Endothelial cell of umbilical vein (primary cell): ENCODE results near the gene BABAM2. TPM values are rescaled to one million over a fixed set of nuclear protein-coding genes. Genes with fewer than 3 reads are reported as not detected.

ENCODE experiments used
- BruUV-seq: library from RNA; stranded (reverse); fragments of 400-500 nt; replicated peaks from 2 replicates; lab custom pipeline; 2021; lab: Mats Ljungman, UMichigan
- CTCF ChIA-PET: fragments of 300-600, 350-600 bp; sonication (Branson Sonifier 250); formaldehyde crosslinking; loops from one replicate; lab custom pipeline; 2021; ENCODE audit warnings: antibody characterized with exemption, inconsistent platforms; lab: Charles Lee
- POLR2A ChIA-PET: fragments of 300-600, 350-600 bp; sonication (Branson Sonifier 250); formaldehyde crosslinking; loops from one replicate; lab custom pipeline; 2021; ENCODE audit warnings: antibody characterized with exemption, inconsistent platforms; lab: Charles Lee
- DNase-seq: peaks from one replicate; pipeline ENCODE4 v3.0.0-alpha.2; 2011; ENCODE audit warnings: low read depth, low spot score
- FAIRE-seq: peaks from 2 replicates; lab custom pipeline; 2011; peaks lifted over from hg19 to GRCh38; lab: Jason Lieb, UNC
- H2AFZ ChIP-seq: 2 replicates; pipeline ENCODE4 v1.6.0; 2012; ENCODE audit warnings: low read depth, low read length, control low read depth, inconsistent platforms
- H3K27ac ChIP-seq: 2 replicates; pipeline ENCODE4 v1.5.1; 2011; ENCODE audit warnings: low read depth, mild to moderate bottlenecking, control low read depth, low read length, moderate library complexity; ENCODE audit not compliant: insufficient read depth
- H3K27me3 ChIP-seq, 2 experiments: 2 replicates each; pipeline versions ENCODE4 v1.6.0 to v1.6.1; 2011; ENCODE audit warnings: low read length in 2 of 2, mixed read lengths in 1 of 2; ENCODE audit not compliant: control insufficient read depth in 2 of 2, insufficient read depth in 2 of 2
- H3K36me3 ChIP-seq, 2 experiments: 2 replicates in 1 of 2; 3 replicates in 1 of 2; pipeline ENCODE4 v1.5.1; 2011; ENCODE audit warnings: low read length in 2 of 2, mild to moderate bottlenecking in 1 of 2, moderate library complexity in 1 of 2; ENCODE audit not compliant: control insufficient read depth in 2 of 2, insufficient read depth in 2 of 2; ENCODE audit errors: extremely low read depth in 1 of 2
- H3K4me1 ChIP-seq: 3 replicates; pipeline ENCODE4 v1.5.1; 2011; ENCODE audit warnings: mild to moderate bottlenecking, low read length; ENCODE audit not compliant: control insufficient read depth, insufficient read depth; ENCODE audit errors: extremely low read depth
- H3K4me2 ChIP-seq: 2 replicates; pipeline ENCODE4 v1.6.1; 2011; ENCODE audit warnings: low read length, control low read depth, mixed read lengths; ENCODE audit not compliant: insufficient read depth
- H3K4me3 ChIP-seq, 3 experiments: fragments of 200-600 bp in 1 of 3; sonication (generic), shearing (Covaris generic) in 1 of 3; replicated peaks in 1 of 3; 2 replicates each; pipeline ENCODE4 v1.5.1; 2011 to 2016; ENCODE audit warnings: control low read depth in 3 of 3, low read length in 3 of 3, mild to moderate bottlenecking in 2 of 3, inconsistent platforms in 1 of 3, low read depth in 1 of 3, moderate library complexity in 1 of 3; ENCODE audit not compliant: insufficient read depth in 1 of 3
- H3K79me2 ChIP-seq: 2 replicates; pipeline ENCODE4 v1.6.0; 2012; ENCODE audit warnings: low read length, inconsistent platforms; ENCODE audit not compliant: control insufficient read depth, insufficient read depth
- H3K9ac ChIP-seq: replicated peaks from 2 replicates; pipeline ENCODE3; 2011; ENCODE audit warnings: low read length, control low read depth; ENCODE audit not compliant: insufficient read depth; ENCODE audit errors: extremely low read depth
- H3K9me1 ChIP-seq: replicated peaks from 3 replicates; pipeline ENCODE4 v1.6.0; 2011; ENCODE audit warnings: mild to moderate bottlenecking, low read length; ENCODE audit not compliant: control insufficient read depth, insufficient read depth; ENCODE audit errors: extremely low read depth
- H3K9me3 ChIP-seq: replicated peaks from 2 replicates; pipeline ENCODE4 v1.5.1; 2012; ENCODE audit warnings: low read length, inconsistent platforms; ENCODE audit not compliant: control insufficient read depth, insufficient read depth
- H4K20me1 ChIP-seq: replicated peaks from 2 replicates; pipeline ENCODE3; 2011; ENCODE audit warnings: mild to moderate bottlenecking, low read length; ENCODE audit not compliant: control insufficient read depth, insufficient read depth; ENCODE audit errors: extremely low read depth
- EZH2 ChIP-seq: IDR thresholded peaks from 2 replicates; pipeline ENCODE4 v1.6.1; 2012; ENCODE audit warnings: borderline replicate concordance, low read depth, mild to moderate bottlenecking, moderate library complexity, low read length, inconsistent platforms; ENCODE audit not compliant: severe bottlenecking
- FOS ChIP-seq: IDR thresholded peaks from 2 replicates; pipeline ENCODE4 v1.6.1; 2011; ENCODE audit warnings: mild to moderate bottlenecking, low read length, moderate library complexity, borderline replicate concordance; ENCODE audit not compliant: insufficient read depth
- GATA2 ChIP-seq: IDR thresholded peaks from 2 replicates; pipeline ENCODE4 v1.7.0; 2011; ENCODE audit warnings: low read depth, mild to moderate bottlenecking, moderate library complexity, mixed read lengths, low read length; ENCODE audit not compliant: insufficient read length, insufficient read depth
- JUN ChIP-seq: IDR thresholded peaks from 2 replicates; pipeline ENCODE4 v1.6.1; 2011; ENCODE audit warnings: borderline replicate concordance, low read depth; ENCODE audit not compliant: insufficient read length, insufficient read depth
- MYC ChIP-seq: IDR thresholded peaks from one replicate; pipeline ENCODE4 v1.6.1; 2011; ENCODE audit warnings: mild to moderate bottlenecking, low read depth, low read length
- POLR2A ChIP-seq: IDR thresholded peaks from 2 replicates; pipeline ENCODE4 v1.6.1; 2012; ENCODE audit warnings: low read depth, mild to moderate bottlenecking, control low read depth, low read length
- POLR2AphosphoS5 ChIP-seq: IDR thresholded peaks from 2 replicates; pipeline ENCODE4 v1.6.1; 2012; ENCODE audit warnings: low read depth, mild to moderate bottlenecking, control low read depth, low read length, moderate library complexity; ENCODE audit not compliant: insufficient read depth
- dilution Hi-C: fragments of 300-500 bp; cut with MboI; formaldehyde crosslinking; loops from one replicate; pipeline ENCODE4 v1.15.0; 2019; ENCODE audit warnings: low sequenced_read_pairs; ENCODE audit not compliant: extremely low pct_ligation_motif_present
- intact Hi-C: fragments of 100-400 bp; cut with micrococcal nuclease; formaldehyde crosslinking; loops from one replicate; pipeline ENCODE4 v1.10.0; 2022
- polyA plus RNA-seq, 4 experiments: library from polyadenylated mRNA; depleted of rRNA in 3 of 4; stranded (reverse) in 3 of 4; unstranded in 1 of 4; fragments of >200 nt; gene quantifications; 2 replicates each; pipeline versions ENCODE4 v1.2.1 to v1.2.3, GENCODE V29; 2011 to 2012; ENCODE audit warnings: missing spikeins in 1 of 4
- total RNA-seq: library from RNA; stranded (reverse); gene quantifications from 2 replicates; pipeline ENCODE4 v1.2.3, GENCODE V29; 2021
- TF ChIP-seq, protein P1 (sequence below), 2 donors: IDR thresholded peaks; 1 replicate in 1 of 2; 2 replicates in 1 of 2; pipeline ENCODE4 v1.5.1; 2011; ENCODE audit warnings: low read length in 2 of 2, mild to moderate bottlenecking in 2 of 2, moderate library complexity in 2 of 2, control low read depth in 1 of 2, inconsistent platforms in 1 of 2, low read depth in 1 of 2; ENCODE audit not compliant: insufficient read depth in 1 of 2; ENCODE audit errors: extremely low read depth in 1 of 2
- TF ChIP-seq, protein P2 (sequence below): IDR thresholded peaks from 2 replicates; pipeline ENCODE4 v1.6.1; 2011; ENCODE audit not compliant: insufficient read depth, insufficient read length

BABAM2 gene
- total and polyA plus RNA-seq, 2 donors (not counting 3 experiments of a cell fraction or from before 2014, with no cell fraction given) = 19.9 to 27.6 TPM

DNA sequence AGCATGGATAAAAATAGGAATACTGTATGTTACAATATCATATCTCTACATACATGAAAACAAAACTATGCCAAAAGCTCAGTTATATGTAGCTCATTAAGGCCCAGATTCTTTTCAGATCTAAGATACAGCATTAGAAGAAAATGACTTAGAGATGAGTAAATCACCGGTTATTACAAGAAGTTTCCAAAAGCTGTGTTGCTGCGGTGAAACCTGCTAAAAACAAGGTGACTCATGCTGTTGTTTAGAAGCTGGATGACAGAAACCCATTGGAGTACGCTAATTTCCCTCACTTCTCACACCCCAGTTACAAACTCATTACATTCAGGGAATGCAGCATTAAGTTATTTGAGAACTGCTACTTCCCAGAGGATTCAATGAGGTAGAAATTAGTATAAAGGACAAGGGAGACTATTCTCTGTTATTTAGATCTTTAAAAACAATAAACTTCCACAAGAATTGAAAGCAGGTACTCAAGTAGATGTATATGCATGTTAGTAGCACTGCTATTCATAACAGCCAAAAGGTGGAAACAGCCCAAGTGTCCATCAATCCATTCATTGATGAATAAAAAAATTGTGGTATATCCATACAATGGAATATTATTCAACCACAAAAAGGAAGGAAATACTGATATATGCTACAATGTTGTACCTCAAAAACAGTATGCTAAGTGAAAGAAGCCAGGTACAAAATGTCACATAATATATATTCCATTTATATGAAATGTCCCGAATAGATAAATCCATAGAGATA, 32.9 kb upstream of the BABAM2 start:
- CTCF ChIA-PET = interaction anchor here (1.5 to 2.0 kb wide), 3 partner anchors 10 to 97 kb away, joined by 3 to 9 read pairs (median 9); no protein-coding TSS in a partner anchor
- no TSS peak for BruUV-seq

DNA sequence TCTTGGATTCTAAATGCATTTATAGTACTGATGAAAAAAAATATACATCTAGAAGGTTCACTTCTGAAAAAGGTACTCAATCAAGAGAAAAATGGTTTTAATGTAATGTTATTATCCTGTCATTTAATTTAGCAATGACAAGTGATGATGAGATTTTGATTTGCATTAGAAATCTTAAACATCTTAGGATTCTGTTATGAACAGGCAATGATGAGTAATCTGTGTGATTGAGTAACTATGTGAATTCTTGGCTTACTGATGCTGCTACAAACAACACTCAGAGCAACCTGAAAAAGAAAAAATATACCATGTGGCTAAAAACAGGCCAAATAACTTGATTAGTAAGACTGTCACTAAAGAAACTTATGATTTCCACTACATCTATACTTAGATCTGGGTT, 30.4 kb upstream of the BABAM2 start:
- TF ChIP-seq, protein P1, sequence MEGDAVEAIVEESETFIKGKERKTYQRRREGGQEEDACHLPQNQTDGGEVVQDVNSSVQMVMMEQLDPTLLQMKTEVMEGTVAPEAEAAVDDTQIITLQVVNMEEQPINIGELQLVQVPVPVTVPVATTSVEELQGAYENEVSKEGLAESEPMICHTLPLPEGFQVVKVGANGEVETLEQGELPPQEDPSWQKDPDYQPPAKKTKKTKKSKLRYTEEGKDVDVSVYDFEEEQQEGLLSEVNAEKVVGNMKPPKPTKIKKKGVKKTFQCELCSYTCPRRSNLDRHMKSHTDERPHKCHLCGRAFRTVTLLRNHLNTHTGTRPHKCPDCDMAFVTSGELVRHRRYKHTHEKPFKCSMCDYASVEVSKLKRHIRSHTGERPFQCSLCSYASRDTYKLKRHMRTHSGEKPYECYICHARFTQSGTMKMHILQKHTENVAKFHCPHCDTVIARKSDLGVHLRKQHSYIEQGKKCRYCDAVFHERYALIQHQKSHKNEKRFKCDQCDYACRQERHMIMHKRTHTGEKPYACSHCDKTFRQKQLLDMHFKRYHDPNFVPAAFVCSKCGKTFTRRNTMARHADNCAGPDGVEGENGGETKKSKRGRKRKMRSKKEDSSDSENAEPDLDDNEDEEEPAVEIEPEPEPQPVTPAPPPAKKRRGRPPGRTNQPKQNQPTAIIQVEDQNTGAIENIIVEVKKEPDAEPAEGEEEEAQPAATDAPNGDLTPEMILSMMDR (IDR thresholded peaks at IDR 0.05; ENCODE audit: extremely low read depth in 1 of 2, insufficient read depth in 1 of 2, low read depth in 1 of 2, low read length in 2 of 2) = no peak
- TF ChIP-seq GATA2 (no peak), EZH2 (no peak), FOS (no peak), JUN (no peak), MYC (no peak), POLR2AphosphoS5 (no peak), POLR2A (no peak)
- TF ChIP-seq, protein P2, sequence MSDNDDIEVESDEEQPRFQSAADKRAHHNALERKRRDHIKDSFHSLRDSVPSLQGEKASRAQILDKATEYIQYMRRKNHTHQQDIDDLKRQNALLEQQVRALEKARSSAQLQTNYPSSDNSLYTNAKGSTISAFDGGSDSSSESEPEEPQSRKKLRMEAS = no peak
- no TSS peak for BruUV-seq
- Histone ChIP-seq H3K27me3 (no peaks in the 10 kb centered on the region), H3K9me1 (no peaks in the 10 kb centered on the region), H3K4me1 (peaks cover 8% of the 10 kb centered on the region), H3K79me2 (no peaks in the 10 kb centered on the region), H3K9ac (no peak overlapping the region), H2AFZ (no peak overlapping the region), H3K9me3 (no peaks in the 10 kb centered on the region), H3K27ac (no peak overlapping the region), H3K4me2 (no peak overlapping the region), H3K4me3 (no peak overlapping the region), H4K20me1 (no peaks in the 10 kb centered on the region), H3K36me3 (no peaks in the 10 kb centered on the region)
- intact Hi-C loops = no loop called here
- POLR2A ChIA-PET = no interaction called here
- no peak for FAIRE-seq
- CTCF ChIA-PET = no interaction called here
- DNase-seq = peak; percentile 21
- dilution Hi-C loops = no loop called here

More for the DNA sequence above, 32.9 kb upstream of the BABAM2 start:
- no peaks in the 10 kb centered on the region for H3K27me3 ChIP-seq
- no peak for FAIRE-seq
- H3K9me1 ChIP-seq = no peaks in the 10 kb centered on the region
- no peaks in the 10 kb centered on the region for H3K36me3 ChIP-seq
- intact Hi-C loops (no loop called here), dilution Hi-C loops (no loop called here)
- H3K4me3 ChIP-seq = no peak overlapping the region
- TF ChIP-seq FOS (no peak), JUN (peak; percentile 34)
- TF ChIP-seq, protein P1 (IDR thresholded peaks at IDR 0.05; ENCODE audit: extremely low read depth in 1 of 2, insufficient read depth in 1 of 2, low read depth in 1 of 2, low read length in 2 of 2) = no peak
- H3K4me1 ChIP-seq = peaks cover 8% of the 10 kb centered on the region
- no peak overlapping the region for H3K9ac ChIP-seq
- H3K79me2 ChIP-seq = no peaks in the 10 kb centered on the region
- H3K9me3 ChIP-seq = no peaks in the 10 kb centered on the region
- no peaks in the 10 kb centered on the region for H4K20me1 ChIP-seq
- no peak overlapping the region for H3K4me2 ChIP-seq
- POLR2A ChIA-PET = no interaction called here
- no peak for DNase-seq
- no peak overlapping the region for H2AFZ ChIP-seq
- no peak overlapping the region for H3K27ac ChIP-seq
